Mesodermal cell (in vitro differentiated cells): Measurements from ENCODE around the gene AIF1.

Experiments
- H3K27ac ChIP-seq: 2 replicates; pipeline ENCODE4 v1.7.0; 2013; ENCODE audit warnings: mild to moderate bottlenecking, low read depth, low read length, moderate library complexity; ENCODE audit not compliant: severe bottlenecking
- H3K36me3 ChIP-seq: 2 replicates; pipeline ENCODE4 v1.7.1; 2013; ENCODE audit warnings: mild to moderate bottlenecking, low read length, moderate library complexity; ENCODE audit not compliant: control insufficient read depth, insufficient read depth
- H3K4me1 ChIP-seq: one replicate; pipeline ENCODE4 v1.7.1; 2013; ENCODE audit warnings: mild to moderate bottlenecking, low read length; ENCODE audit not compliant: insufficient read depth, control insufficient read depth, poor library complexity, severe bottlenecking
- H3K4me3 ChIP-seq: 2 replicates; pipeline ENCODE4 v1.7.0; 2013; ENCODE audit warnings: low read length, control low read depth, mild to moderate bottlenecking; ENCODE audit not compliant: insufficient read depth, poor library complexity, severe bottlenecking; ENCODE audit errors: extremely low read depth
- H3K9me3 ChIP-seq: 2 replicates; pipeline ENCODE4 v1.7.1; 2013; ENCODE audit warnings: mild to moderate bottlenecking, low read length, moderate library complexity; ENCODE audit not compliant: control insufficient read depth
- WGBS, 2 experiments: methylation state at CpG; one replicate each; pipeline ENCODE4 v1.1.5; 2013; ENCODE audit warnings: missing lambda C conversion rate in 2 of 2; ENCODE audit not compliant: insufficient coverage in 2 of 2; 5-methylcytosine and 5-hydroxymethylcytosine counted together

AIF1 gene

GRCh38 chr6:31575952-31576685 is 38.9 kb upstream of the AIF1 start:
- Histone ChIP-seq H3K36me3 (no peaks in the 10 kb centered on the region), H3K27ac (no peak overlapping the region), H3K9me3 (no peaks in the 10 kb centered on the region), H3K4me1 (peaks cover 11% of the 10 kb centered on the region), H3K4me3 (no peak overlapping the region)
- WGBS, 2 experiments, result 84 to 90% methylated on average over 4 to 6 of the region's 8 CpGs

- 95 to 98% methylated on average over 8 to 18 of the region's 19 CpGs for WGBS, 2 experiments
- Histone ChIP-seq H3K4me3 (no peak overlapping the region), H3K27ac (no peak overlapping the region), H3K4me1 (peaks cover 15% of the 10 kb centered on the region), H3K9me3 (no peaks in the 10 kb centered on the region), H3K36me3 (no peaks in the 10 kb centered on the region)
These were observed 38.0 kb upstream of the AIF1 start for GRCh38 chr6:31576897-31577578.

GRCh38 chr6:31577579-31577966 is 37.5 kb upstream of the AIF1 start:
- WGBS, 2 experiments, result 96 to 100% methylated on average over 2 of the region's 3 CpGs
- H3K4me3 ChIP-seq, result no peak overlapping the region
- no peaks in the 10 kb centered on the region for H3K9me3 ChIP-seq
- H3K27ac ChIP-seq, result no peak overlapping the region
- peaks cover 16% of the 10 kb centered on the region for H3K4me1 ChIP-seq
- no peaks in the 10 kb centered on the region for H3K36me3 ChIP-seq

- Histone ChIP-seq H3K9me3 (no peaks in the 10 kb centered on the region), H3K4me1 (peaks cover 15% of the 10 kb centered on the region), H3K27ac (no peak overlapping the region), H3K36me3 (no peaks in the 10 kb centered on the region), H3K4me3 (no peak overlapping the region)
- 88 to 91% methylated on average over 9 to 11 of the region's 12 CpGs for WGBS, 2 experiments
These were observed 36.6 kb upstream of the AIF1 start for GRCh38 chr6:31578184-31579118.

GRCh38 chr6:31579119-31579505 is 35.9 kb upstream of the AIF1 start:
- Histone ChIP-seq H3K36me3 (no peaks in the 10 kb centered on the region), H3K27ac (no peak overlapping the region), H3K4me3 (no peak overlapping the region), H3K4me1 (peaks cover 14% of the 10 kb centered on the region), H3K9me3 (no peaks in the 10 kb centered on the region)
- 95 to 96% methylated on average over 3 of the region's 3 CpGs for WGBS, 2 experiments

- Histone ChIP-seq H3K36me3 (no peaks in the 10 kb centered on the region), H3K4me3 (no peak overlapping the region), H3K4me1 (peaks cover 14% of the 10 kb centered on the region), H3K9me3 (no peaks in the 10 kb centered on the region), H3K27ac (no peak overlapping the region)
- 84 to 100% methylated on average over 4 of the region's 8 CpGs for WGBS, 2 experiments
These were observed 35.2 kb upstream of the AIF1 start for GRCh38 chr6:31579546-31580437.

- 76 to 96% methylated on average over 8 to 11 of the region's 11 CpGs for WGBS, 2 experiments
- Histone ChIP-seq H3K27ac (no peak overlapping the region), H3K4me1 (peaks cover 14% of the 10 kb centered on the region), H3K36me3 (no peaks in the 10 kb centered on the region), H3K9me3 (no peaks in the 10 kb centered on the region), H3K4me3 (peak overlapping the region; percentile 70)
These were observed 34.6 kb upstream of the AIF1 start for GRCh38 chr6:31580438-31580740.

- Histone ChIP-seq H3K36me3 (no peaks in the 10 kb centered on the region), H3K27ac (no peak overlapping the region), H3K9me3 (no peaks in the 10 kb centered on the region), H3K4me1 (peaks cover 15% of the 10 kb centered on the region), H3K4me3 (peak overlapping the region; percentile 70)
- WGBS, 2 experiments, result 1% methylated on average over 50 to 56 of the region's 62 CpGs
These were observed 34.1 kb upstream of the AIF1 start for GRCh38 chr6:31580807-31581433.

- 27 to 38% methylated on average over 13 to 19 of the region's 21 CpGs for WGBS, 2 experiments
- no peaks in the 10 kb centered on the region for H3K36me3 ChIP-seq
- peaks cover 15% of the 10 kb centered on the region for H3K4me1 ChIP-seq
- peak overlapping the region; percentile 70 for H3K4me3 ChIP-seq
- no peaks in the 10 kb centered on the region for H3K9me3 ChIP-seq
- no peak overlapping the region for H3K27ac ChIP-seq
These were observed 33.4 kb upstream of the AIF1 start for GRCh38 chr6:31581434-31582229.
